SU-DHL-6 (cell line): ENCODE measurements around the gene MIX23.

Experiments
- H2AFZ ChIP-seq: fragments of 200-600 bp; sonication (generic); 2 replicates; pipeline ENCODE4 v1.6.1; 2014; ENCODE audit warnings: low read depth, mild to moderate bottlenecking, moderate library complexity, mixed read lengths, antibody characterized with exemption, low read length; ENCODE audit not compliant: severe bottlenecking
- H3F3A ChIP-seq: fragments of 200-600 bp; shearing (Covaris generic); 2 replicates; pipeline ENCODE4 v1.6.0; 2016; ENCODE audit warnings: antibody characterized with exemption, mild to moderate bottlenecking; ENCODE audit not compliant: insufficient read depth
- H3K27ac ChIP-seq: fragments of 200-600 bp; sonication (generic); 2 replicates; pipeline ENCODE4 v1.5.1; 2016; ENCODE audit warnings: low read depth, mild to moderate bottlenecking, low read length, moderate library complexity, mixed read lengths
- H3K27me3 ChIP-seq: fragments of 200-600 bp; sonication (generic), shearing (Covaris generic); 2 replicates; pipeline ENCODE4 v1.6.0; 2014; ENCODE audit warnings: mild to moderate bottlenecking, low read length
- H3K36me3 ChIP-seq: fragments of 200-600 bp; sonication (generic); 2 replicates; pipeline ENCODE4 v1.6.1; 2014; ENCODE audit warnings: mild to moderate bottlenecking, low read length, mixed read lengths
- H3K4me2 ChIP-seq: fragments of 300-600, 200-600 bp; shearing (Covaris generic), sonication (generic); 2 replicates; pipeline ENCODE4 v1.6.0; 2014; ENCODE audit warnings: low read length, low read depth, mild to moderate bottlenecking; ENCODE audit not compliant: poor library complexity, severe bottlenecking
- H3K4me3 ChIP-seq: fragments of 200-600 bp; sonication (generic); 2 replicates; pipeline ENCODE4 v1.5.1; 2014; ENCODE audit warnings: antibody characterized with exemption, low read length, mild to moderate bottlenecking, mixed read lengths; ENCODE audit not compliant: insufficient read depth, poor library complexity, severe bottlenecking
- H3K79me2 ChIP-seq: fragments of 200-600 bp; sonication (generic); 2 replicates; pipeline ENCODE4 v1.6.1; 2014; ENCODE audit warnings: mild to moderate bottlenecking, low read length, moderate library complexity; ENCODE audit not compliant: insufficient read depth
- H3K9ac ChIP-seq: fragments of 200-600 bp; sonication (generic); 2 replicates; pipeline ENCODE4 v1.7.0; 2014; ENCODE audit warnings: mild to moderate bottlenecking, low read length
- H3K9me2 ChIP-seq: fragments of 200-600 bp; sonication (generic); replicated peaks from 2 replicates; pipeline ENCODE4 v1.6.1; 2014; ENCODE audit warnings: low read length; ENCODE audit not compliant: insufficient read depth
- H3K9me3 ChIP-seq: fragments of 200-600 bp; sonication (generic); 2 replicates; pipeline ENCODE4 v1.6.1; 2014; ENCODE audit warnings: low read length, mixed read lengths; ENCODE audit not compliant: insufficient read depth
- H4K20me1 ChIP-seq: fragments of 200-600 bp; sonication (generic); 2 replicates; pipeline ENCODE4 v1.6.1; 2014; ENCODE audit warnings: low read depth, mild to moderate bottlenecking, antibody characterized with exemption, low read length, moderate library complexity, mixed read lengths
- CTCF ChIP-seq: fragments of 200-600 bp; sonication (generic); IDR thresholded peaks from one replicate; pipeline ENCODE4 v1.5.1; 2017; ENCODE audit warnings: antibody characterized with exemption, mild to moderate bottlenecking, low read length, moderate library complexity; ENCODE audit not compliant: insufficient read depth, poor library complexity, severe bottlenecking
- EZH2phosphoT487 ChIP-seq: fragments of 200-600 bp; sonication (generic), shearing (Covaris generic); conservative IDR thresholded peaks from 2 replicates; pipeline ENCODE4 v1.6.1; 2018; ENCODE audit warnings: mild to moderate bottlenecking, antibody characterized with exemption, low read length, moderate library complexity, mixed read lengths

MIX23 gene

GRCh38 chr3:122358703-122359032 lies 24.4 kb downstream of the MIX23 start:
- no peak overlapping the region for H3K4me2 ChIP-seq
- 0 out of 2 replicates have a peak, but pooled peaks cover 5% of the 10 kb centered on the region for H3F3A ChIP-seq
- H3K9me2 ChIP-seq = no peaks in the 10 kb centered on the region
- TF ChIP-seq EZH2phosphoT487 (no peak), CTCF (no peak)
- no peak overlapping the region for H3K9ac ChIP-seq
- H3K9me3 ChIP-seq = no peaks in the 10 kb centered on the region
- no peak overlapping the region for H3K4me3 ChIP-seq
- H2AFZ ChIP-seq = no peak overlapping the region
- H3K27ac ChIP-seq = no peak overlapping the region
- H3K27me3 ChIP-seq = no peaks in the 10 kb centered on the region
- H3K79me2 ChIP-seq = no peaks in the 10 kb centered on the region
- peaks cover 25% of the 10 kb centered on the region; the same call in 1 of the 2 replicates for H3K36me3 ChIP-seq
- H4K20me1 ChIP-seq = no peaks in the 10 kb centered on the region

GRCh38 chr3:122357828-122358702 lies 25.0 kb downstream of the MIX23 start:
- Histone ChIP-seq H3K27ac (no peak overlapping the region), H3K4me2 (no peak overlapping the region), H3K36me3 (peaks cover 24% of the 10 kb centered on the region; the same call in 1 of the 2 replicates), H3K79me2 (no peaks in the 10 kb centered on the region), H4K20me1 (no peaks in the 10 kb centered on the region), H3K9me3 (no peaks in the 10 kb centered on the region), H3K9me2 (no peaks in the 10 kb centered on the region), H3K27me3 (no peaks in the 10 kb centered on the region), H2AFZ (no peak overlapping the region), H3K4me3 (no peak overlapping the region), H3F3A (0 out of 2 replicates have a peak, but pooled peaks cover 5% of the 10 kb centered on the region), H3K9ac (no peak overlapping the region)
- TF ChIP-seq EZH2phosphoT487 (no peak), CTCF (no peak)

- Histone ChIP-seq H3K9me3 (no peaks in the 10 kb centered on the region), H3K4me3 (no peak overlapping the region), H4K20me1 (no peaks in the 10 kb centered on the region), H3F3A (no peaks in the 10 kb centered on the region), H3K9me2 (no peaks in the 10 kb centered on the region), H3K79me2 (no peaks in the 10 kb centered on the region), H3K4me2 (no peak overlapping the region), H3K36me3 (peaks cover 12% of the 10 kb centered on the region; the same call in 1 of the 2 replicates), H3K9ac (no peak overlapping the region), H2AFZ (no peak overlapping the region), H3K27me3 (no peaks in the 10 kb centered on the region), H3K27ac (no peak overlapping the region)
- TF ChIP-seq CTCF (no peak), EZH2phosphoT487 (no peak)
Observed at GRCh38 chr3:122356402-122356801, 26.6 kb downstream of the MIX23 start.
